Stimulated activated CD4-positive, alpha-beta T cell treated with anti-CD3 and anti-CD28 coated beads, Interleukin-1b, Interleukin-23, amount 100 ng/mL, for 24 hours (primary cell): ENCODE measurements around the gene RASL12.
"Not testable (repeated sequence)": the region's sequence is repeated elsewhere in the genome, so short reads cannot be mapped to it uniquely, and the experiment has no call there.

Source experiments
- DNase-seq, 4 experiments: peaks; one replicate each; pipeline ENCODE4 v3.0.0-alpha.2; 2020; ENCODE audit warnings: low read depth in 4 of 4, low spot score in 1 of 4

Gene RASL12, protein sequence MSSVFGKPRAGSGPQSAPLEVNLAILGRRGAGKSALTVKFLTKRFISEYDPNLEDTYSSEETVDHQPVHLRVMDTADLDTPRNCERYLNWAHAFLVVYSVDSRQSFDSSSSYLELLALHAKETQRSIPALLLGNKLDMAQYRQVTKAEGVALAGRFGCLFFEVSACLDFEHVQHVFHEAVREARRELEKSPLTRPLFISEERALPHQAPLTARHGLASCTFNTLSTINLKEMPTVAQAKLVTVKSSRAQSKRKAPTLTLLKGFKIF

DNA sequence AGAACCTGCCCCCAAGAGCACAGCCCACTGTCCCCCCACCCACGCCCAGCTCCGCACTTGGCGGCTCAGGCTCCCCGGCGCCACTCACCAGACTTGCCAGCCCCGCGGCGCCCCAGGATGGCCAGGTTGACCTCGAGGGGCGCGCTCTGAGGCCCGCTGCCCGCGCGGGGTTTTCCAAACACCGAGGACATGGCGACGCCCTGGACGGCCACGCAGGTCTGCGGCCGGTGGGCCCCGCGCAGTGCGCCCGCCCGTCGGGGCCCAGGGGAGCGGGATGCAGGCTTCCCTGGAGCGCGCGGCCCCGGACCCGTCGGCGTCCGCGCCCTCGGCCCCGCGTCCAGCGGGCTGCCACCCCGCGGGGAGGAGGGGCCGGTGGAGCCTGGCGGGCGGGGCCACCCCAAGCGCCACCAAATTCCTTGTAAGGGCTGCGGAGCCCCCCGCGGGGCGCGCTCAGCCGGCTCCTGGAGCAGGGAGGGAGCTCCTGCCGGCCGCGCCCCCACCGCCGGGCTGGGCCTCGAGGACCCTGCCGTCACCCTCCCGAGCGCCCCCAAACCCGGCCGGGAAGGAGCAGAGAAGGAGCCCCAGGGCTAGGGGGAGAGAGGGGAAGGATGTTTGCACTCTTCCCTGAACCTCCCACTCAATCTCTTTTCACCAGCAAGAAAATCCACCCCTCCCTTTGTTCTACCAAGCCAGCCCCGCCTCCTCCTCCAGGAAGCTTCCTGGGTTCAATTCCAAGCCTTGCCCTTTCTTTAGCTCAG is at the start of gene RASL12:
TSS of gene RASL12 (minus strand) at position 347 of the 758 bp plus-strand sequence. CDS start at position 191, 156 bp downstream.
- no peak for DNase-seq

DNA sequence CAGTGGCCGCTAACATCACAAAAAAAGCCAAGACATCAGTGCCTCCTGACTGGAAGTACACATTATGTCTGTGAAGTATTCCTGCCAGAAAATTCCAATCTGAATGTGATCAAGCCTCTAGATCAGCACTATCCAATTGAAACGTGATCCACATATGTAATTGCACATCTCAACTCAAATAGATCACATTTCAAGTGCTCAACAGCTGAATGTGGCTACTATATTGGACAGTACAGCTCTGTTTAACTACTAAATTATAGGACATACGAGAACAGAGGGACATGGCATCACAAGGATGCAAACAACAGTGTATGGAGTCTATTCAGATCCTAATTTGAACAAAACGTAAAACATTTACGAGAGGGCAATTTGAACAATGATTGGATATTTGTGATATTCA is 47.8 kb upstream of the RASL12 start:
- DNase-seq: no peak

DNA sequence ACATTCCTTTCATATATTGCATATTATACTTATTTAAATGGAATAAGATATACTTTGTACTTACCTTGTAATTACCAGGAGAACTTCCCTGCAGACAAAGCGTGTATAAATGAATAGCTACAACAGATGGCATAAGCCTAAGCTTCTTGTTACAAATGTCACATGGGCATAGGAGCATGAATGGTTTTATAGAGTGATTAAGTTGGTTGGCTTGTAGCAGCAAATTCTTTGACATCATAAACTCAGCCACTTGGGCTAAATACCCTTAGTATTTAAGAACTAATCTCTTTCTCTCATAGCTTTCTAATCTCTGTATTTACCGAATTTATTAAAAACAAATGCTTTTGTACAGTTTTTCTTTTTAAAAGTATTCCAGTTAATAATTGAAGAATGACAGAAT is 47.3 kb upstream of the RASL12 start, which contains the start of gene UBAP1L:
TSS of gene UBAP1L (minus strand) at position 115 of the 400 bp plus-strand sequence. CDS start 8,985 bp downstream, outside the sequence.
- DNase-seq: no peak

DNA sequence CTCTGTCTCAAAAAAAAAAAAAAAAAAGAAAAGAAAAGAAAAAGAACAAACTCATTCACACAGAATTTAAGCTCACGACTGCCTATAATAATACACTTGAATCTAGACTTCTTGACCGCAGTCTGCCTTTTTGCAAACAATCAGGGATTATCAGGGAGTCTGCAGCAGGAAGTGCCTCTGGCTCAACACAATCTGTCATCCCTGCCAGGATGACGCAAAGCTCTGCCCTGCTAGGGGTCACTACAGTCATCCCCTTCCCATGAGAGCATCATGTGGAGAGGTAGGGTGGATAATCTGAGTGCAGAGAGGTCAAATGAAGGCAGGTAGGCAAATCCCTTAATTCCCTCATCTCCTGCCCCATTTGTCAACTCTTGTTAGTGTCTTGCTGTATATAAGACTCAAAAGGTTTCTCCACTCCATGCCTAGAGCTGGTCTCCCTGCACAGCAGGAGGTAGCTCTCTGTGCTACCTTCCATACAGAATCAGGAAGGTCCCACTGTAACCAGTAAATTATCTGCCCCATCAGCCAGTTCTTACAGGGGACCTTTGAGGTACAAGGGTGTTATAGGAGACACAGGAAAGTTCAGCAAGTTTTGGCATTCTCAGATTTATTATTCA is 43.0 kb upstream of the RASL12 start:
- no peak for DNase-seq

DNA sequence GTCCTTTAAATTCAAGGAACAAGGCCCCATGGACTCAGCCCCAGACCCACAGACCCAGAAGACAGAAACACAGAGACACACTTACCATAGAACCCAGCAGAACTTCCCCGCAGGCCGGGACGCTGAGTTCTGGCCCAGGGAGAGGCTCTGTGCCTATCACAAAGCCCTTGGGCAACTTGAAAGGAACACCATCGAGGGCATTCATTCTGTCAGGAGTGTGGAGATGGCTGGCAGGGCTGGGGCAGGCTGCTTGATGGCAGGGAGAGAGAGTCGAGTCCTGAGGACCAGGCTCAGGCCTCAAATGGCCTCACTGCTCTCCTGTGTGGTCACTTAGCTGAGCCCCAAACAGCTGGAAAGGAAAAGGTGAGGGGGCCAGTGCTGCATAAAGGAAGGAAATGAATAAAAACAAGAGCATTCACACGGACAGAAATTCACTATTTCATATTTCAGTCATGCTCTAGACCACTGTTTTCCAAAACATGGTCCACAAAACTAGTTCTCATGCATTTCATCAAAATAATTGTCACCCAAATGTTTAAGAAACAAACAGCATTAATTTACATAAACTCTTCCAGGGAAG is 38.3 kb upstream of the RASL12 start:
- no peak for DNase-seq

DNA sequence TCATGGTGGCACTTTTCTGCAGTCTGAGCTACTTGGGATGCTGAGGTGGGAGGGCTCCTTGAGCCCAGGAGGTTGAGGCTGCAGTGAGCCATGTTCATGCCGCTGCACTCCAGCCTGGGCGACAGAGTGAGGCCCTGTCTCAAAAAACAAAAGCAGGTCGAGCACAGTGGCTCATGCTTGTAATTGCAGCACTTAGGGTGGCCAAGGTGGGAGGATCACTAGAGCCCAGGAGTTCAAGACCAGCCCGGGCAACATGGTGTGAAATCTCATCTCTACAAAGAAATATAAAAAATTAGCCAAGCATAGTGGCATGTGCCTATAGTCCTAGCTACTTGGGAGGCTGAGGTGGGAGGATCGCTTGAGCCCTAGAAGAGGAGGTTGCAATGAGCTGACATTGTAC is 37.2 kb upstream of the RASL12 start:
- no peak for DNase-seq

DNA sequence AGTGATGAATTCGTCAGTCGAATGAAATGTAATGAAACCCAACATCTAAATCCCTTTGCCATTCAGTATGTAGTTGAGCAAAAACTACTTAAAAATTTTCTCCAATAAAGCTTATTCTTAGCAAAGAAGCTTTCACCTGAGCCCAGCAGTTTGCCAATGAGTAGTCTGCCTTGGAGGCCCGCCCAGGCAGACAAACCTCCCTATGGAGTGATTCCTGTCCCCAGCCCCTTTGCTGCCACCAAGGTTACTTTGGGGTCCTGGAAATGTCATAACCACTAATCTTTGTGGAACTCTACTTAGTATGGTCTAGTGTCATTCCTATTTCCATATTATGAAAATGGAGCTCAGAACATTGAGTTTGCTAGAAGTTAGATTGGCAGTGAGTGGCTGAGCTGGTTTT is 35.1 kb upstream of the RASL12 start:
- no peak for DNase-seq

DNA sequence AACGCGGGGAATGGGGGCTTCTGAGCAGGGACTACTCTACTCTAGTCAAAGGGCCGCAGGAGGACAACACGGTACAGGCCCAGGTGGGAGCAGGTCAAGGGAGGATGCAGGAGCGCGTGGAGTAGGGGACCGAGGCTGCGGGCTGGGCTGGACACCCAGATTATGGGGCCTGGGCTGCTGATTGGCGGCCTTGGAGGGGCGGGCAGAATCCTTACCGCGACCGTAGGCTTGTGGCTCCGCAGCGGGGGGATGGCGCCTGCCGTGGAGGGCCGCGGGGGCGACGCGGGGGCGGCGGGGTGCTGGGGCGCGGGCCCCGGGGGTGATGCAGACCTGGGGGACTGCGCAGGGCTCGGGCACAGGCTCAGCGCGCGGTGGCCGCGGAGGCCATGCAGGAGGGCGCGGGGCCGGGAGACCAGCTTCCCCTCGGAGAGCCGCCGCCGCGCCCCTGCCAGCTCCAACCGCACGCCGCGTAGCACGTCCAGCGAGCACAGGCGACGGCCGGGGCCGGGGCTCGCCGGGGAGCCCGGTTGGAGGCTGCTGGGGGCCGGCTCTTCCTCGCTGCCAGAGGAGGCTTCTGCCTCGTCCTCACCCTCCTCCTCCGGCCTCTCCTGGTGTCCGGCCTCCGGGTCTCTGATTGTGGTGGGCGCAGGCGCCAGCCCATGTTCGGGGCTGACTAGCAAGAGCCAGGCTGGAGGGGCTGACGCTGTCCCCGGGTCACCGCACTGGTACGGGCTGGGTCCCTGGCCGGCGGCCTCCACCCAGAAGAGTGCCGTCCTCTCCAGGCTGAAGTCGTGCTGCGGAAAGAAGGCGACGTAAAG is 34.3 kb upstream of the RASL12 start:
- no peak for DNase-seq

DNA sequence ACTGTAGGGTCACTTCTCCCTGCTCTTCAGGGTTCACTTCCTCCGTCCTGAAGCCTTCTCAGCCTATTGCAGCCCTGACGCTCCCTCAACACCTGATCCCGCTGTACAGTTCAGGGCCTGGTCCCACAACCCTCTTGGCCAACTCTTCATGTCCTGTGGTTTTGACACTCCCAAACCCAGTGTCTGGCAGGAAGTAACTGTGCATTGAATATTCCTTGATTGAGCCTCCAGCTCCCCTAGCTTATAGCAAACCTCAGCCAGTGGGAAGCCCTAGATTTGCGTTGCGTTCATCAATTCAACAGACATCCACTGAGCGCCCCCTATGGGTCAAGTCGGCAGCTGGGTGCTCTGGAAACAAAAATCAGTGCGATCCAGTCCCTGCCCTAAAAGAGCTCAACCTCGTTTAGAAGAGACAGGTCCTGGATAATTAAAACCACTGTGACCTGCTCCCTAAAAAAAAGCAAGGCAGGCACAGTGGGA is 33.7 kb upstream of the RASL12 start:
- DNase-seq: peak; percentile 18 to 35 (median 26)

DNA sequence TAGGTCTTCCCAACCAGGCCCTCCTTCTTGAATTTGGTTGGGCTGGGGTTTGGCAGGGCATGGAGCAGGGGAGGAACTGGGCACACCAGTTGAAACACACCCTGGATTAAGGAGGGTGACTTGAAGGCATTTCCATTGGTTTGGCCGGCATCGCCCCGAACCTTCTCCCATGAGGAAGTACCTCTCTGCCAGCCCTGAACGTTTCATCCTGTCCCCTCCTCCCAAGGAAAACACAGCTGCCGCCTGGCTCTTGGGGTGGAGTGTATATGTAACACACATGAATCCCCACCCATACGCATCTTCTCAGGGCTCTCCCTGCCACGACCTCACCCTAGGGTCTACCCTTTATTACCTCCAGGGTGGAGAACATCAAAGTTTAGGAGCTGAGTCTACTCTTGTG is 32.7 kb upstream of the RASL12 start:
- DNase-seq: no peak

DNA sequence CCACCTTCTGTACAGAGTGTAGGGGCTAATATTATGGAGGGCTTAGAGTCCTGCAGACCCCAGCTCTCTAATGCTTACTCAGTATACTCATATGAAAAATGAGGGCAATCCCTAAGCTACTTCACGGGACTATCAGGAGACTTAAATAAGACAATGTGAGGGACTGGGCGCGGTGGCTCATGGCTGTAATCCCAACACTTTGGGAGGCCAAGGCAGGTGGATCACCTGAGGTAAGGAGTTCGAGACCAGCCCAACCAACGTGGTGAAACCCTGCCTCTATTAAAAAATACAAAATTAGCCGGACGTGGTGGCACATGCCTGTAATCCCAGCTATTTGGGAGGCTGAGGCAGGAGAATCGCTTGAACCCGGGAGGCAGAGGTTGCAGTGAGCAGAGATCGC is 32.0 kb upstream of the RASL12 start:
- DNase-seq: not testable (repeated sequence)

DNA sequence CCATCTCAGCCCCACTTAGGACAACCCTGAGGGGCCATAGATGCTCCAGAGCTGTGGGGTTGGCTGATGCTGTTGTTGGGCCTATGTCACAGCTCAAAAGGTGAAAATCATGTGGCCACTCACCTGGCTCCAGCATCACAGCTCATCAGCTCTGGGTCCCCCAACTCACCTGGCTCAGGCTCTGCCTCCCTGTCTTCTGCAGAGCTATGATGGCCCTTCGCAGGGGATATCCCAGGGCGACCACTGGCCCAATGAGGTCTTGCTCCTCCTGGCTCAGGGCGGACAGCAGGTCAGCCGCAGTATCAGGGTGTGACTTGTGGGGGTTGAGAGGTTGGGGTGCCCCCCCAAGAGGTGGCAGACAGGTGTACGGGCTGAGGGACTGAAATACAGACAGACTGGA is 31.5 kb upstream of the RASL12 start:
- no peak for DNase-seq

DNA sequence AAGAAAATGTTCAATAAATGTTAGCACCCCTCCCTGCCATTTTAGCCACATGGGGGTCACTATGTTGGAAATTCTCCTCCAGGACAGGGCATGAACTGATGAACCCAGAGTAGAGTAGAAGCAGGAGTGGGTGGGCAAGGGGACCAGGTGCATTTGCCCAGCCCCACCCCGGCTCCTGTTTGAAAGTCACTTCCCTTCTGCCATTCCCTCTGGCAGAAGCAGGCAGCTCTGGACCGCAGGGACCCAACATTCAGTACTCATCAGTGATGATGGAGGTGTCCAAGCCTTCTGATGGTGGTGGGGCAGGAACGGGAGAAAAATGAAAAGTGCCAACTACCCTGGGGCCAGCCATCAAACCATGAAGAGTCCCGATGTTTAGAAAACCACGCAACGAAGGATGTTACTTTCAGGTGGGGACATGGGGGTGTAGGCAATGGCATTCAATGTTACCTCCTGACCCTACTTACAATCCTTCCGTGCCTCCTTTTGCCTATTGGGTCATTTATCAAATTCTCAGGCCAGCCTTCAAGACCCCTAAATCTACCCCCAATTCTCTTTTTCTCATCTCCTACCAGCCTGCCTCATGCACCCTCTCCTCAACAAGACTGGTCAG is 30.0 kb upstream of the RASL12 start:
- DNase-seq: no peak

DNA sequence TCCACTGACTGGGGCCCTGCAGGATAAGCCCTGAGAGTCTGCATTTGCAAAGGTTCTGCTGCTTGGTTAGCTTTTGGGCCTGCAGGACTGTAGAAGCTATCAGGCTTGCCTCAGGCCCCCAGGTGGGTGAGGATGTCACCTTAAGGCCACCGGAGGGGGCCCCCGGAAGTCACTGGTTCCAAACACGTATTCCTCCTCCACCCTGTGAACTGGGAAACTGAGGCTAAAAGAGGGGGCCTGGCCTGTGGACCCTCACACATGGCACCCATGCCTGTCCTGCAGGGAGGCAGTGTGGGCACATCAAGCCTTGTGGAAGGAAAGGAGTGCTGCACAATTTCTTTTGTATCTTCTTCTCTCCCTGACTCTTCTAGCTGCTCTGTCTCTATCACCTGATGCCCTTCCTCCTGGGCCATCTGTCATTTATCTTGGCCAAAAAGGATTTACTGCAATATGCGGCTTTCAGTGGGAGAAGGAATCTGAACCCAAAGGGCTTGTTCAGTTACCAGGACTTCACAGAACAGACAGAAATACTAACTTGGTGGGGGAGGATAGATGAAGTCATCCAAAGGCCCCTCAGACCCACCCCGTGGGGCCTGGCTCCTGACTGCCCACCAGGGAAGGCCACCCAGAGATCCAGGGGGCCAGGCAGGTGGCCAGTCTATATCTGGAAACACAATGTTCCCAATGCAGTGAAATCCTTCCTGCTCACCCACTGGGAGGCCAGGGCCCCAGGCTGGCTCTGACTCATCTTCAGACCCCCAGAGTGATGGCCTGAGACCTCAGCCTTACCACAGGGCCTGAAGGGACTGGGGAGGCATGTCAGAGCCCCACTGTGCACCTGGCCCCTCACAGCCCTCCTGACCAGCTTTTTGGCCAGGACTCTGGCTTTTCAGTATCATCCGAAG is 28.9 kb upstream of the RASL12 start:
- DNase-seq: no peak

DNA sequence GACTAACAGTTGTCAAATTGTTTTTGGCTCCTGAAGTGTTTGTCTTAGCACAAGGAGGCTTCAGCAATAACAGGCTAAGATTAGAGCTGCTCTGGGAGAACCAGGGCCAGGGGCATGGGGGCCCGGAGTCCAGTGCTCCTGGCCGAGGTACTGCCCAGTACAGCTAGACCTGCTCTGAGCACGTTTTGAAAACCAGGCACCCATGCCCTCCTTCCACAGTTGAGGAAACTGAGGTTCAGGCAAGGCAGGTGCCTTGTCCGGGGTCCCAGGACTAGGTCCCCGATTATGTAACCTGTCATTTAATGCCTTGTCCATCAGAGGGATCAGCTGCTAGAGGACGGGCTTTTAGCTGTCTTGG is 27.9 kb upstream of the RASL12 start:
- DNase-seq: no peak

DNA sequence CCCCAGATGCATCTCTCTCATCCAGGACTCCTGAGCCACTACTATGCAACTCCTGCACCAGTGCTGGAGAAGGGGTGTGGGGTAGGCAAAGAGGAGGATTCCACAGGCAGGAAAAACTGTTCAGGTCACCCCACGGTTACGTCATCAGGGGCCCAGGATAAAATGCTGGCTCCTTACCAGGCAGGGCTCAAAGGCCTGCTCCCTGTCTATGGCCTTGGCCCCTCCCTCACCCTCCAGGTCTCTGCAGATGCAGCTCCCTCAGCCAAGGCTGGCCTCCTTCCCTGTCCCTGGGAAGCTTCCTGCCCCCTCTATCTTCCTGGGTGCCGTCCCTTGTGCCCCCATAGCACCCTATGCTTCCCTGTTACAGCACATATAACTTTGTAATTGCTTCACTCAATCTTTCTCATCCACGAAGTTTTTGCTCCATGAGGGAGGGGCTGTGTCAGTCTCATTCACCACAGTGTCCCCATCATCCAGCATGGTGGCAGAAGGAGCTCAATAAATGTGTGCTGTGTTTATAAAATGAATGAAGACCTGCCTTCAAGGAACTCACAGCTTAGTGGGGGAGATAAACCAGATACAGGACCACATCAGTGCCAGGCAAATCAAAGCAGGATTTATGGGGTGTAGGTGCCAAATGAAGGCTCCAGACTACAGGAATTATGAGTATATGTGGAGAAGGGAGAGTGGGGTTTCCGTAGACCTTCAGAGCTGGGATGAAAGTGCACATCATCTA is 27.4 kb upstream of the RASL12 start:
- no peak for DNase-seq

DNA sequence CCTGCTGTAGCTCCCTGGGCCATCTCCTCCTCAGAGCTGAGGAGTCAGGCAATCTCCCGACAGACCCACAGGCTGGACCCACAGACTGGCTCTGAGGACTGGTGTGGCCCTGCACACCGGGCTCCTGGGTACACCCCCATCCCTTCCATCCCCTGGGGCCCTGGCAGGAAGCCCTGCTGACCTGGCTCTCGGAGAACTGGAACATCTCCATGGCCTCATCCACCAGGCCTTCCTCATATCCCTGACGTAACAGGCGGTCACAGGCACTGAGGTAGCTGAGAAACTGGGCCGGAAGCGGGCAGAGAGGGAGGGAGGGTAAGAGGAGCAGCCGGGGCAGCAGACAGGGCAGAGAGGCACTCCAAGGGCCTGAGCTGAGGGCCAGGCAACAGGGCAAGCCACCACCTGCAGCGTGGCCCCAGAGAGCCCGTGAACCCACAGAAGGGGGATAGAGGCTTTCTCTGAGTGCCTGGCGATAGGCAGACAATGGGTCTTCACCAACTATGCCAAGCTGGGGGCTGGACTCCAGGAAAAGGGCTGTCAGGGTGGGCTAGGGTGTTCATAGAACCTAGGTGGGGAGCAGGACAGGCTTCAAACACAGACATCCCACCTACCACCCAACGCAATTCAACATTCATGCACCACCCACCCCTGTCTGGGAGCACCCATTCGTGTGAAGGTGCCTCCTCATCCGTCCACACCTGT is 26.7 kb upstream of the RASL12 start:
- DNase-seq: no peak

DNA sequence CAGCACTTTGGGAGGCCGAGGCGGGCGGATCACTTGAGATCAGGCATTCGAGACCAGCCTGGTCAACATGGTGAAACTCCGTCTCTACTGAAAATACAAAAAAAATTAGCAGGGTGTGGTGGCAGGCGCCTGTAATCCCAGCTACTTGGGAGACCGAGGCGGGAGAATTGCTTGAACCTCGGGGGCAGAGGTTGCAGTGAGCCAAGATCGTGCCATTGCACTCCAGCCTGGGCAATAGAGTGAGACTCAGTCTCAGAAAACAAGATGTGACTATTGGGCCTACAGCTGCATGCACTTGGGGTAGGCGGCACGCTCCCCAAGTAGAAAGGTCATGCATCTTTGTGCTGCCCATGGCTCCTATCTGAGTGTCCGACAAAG is 26.0 kb upstream of the RASL12 start:
- not testable (repeated sequence) for DNase-seq
